ENCODE data around the gene CDHR3.
"Not testable (repeated sequence)": the region's sequence is repeated elsewhere in the genome, so short reads cannot be mapped to it uniquely, and the experiment has no call there.

Gene CDHR3

DNA sequence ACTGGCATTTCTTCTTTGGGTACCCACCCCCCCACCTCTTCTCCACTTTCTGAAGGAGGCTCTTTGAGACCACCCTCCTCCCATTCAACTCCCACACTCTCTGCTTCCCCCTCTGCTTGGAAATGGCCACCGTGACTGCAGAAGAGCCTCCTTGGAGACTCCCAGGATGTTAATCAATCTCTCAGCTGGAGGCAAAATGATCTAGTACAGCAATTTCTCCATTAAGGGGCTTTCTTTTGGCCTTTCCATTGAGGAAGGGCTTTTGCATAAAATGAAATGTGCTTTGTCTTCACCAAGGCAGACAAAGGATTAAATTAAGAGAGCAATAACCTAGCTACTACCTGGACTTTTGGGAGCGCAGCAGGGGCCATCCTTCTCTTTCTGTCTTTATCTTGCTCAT, 26.1 kb downstream of the CDHR3 start:
- no peak for DNase-seq
- in situ Hi-C loops (cut with HindIII; ENCODE audit: low pct_ligation_motif_present, low pct_unique_long_range_greater_than_20kb, low sequenced_read_pairs): no loop called here

DNA sequence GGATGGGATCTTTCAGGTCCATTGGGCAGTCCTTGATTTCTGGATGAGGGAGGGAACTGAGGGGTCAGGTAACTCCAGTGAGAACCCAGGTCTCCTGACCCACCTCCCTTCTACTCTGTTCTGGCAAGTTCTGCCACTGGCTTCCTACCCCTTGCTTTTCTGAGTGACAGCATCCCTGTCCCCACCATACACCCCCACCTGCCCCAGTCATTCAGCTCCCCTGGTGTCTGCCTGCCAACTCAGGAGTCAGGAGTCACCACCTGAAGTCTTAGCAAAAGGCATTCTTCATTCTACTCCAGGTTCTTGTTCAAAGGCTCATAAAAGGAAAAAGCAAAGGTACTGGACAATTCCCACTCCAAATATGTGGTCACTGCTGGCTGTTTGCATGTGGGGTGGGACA, 26.6 kb downstream of the CDHR3 start:
- DNase-seq: no peak
- in situ Hi-C loops (cut with HindIII; ENCODE audit: low pct_ligation_motif_present, low pct_unique_long_range_greater_than_20kb, low sequenced_read_pairs): no loop called here

DNA sequence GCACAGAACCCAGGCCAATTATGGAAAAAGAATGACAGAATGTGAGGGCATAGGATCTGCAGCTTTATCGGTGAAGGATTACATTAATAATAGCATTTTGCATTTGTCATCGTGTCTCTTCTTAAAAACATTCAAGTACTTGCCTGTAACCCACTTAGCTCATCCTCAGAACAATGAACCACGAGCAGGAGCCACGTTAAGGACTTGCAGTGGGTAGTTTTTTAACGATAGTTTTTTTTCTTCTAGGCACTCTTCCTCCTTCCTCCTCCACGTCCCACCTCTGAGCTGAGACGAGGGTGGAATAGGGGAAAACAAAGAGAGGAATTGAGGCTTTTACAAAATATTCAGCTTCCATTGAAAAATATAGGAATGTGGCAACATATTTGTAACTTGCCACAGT, 27.1 kb downstream of the CDHR3 start:
- no peak for DNase-seq
- in situ Hi-C loops (cut with HindIII; ENCODE audit: low pct_ligation_motif_present, low pct_unique_long_range_greater_than_20kb, low sequenced_read_pairs): no loop called here

DNA sequence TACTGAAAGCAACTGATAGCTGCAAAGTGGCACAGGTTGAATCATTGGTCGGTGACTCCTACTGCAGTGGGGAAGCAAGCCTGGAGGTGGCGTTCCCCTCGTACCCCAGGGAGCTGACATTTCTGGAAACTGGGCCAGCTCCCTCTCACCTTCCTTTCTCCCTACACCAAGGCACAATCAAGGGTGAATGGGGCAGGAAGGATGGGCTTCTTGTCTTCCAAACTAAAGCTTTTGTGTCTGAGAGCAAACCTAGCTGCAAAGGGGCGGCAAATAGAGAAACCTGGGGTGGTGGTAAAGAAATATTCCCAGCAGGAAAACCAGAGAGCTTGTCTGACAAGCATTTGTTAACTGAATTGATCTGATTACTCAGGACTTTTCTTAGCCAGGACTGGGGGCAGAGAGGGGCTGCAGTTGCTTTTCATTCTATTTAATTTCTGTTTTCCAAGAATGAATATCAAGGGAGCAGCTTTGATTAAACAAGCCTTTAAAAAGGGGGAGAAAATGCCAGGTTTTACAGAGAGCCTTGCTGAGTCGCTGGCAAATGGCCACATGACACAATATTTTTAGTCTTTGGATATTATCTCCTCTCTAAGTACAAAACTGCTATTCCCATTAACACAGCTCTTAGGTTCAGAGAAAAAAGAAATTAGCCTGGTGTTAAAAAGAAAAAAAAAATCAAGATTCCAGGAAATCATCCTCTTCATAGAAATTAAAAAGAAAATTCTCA, 27.8 kb downstream of the CDHR3 start:
- no peak for DNase-seq
- in situ Hi-C loops (cut with HindIII; ENCODE audit: low pct_ligation_motif_present, low pct_unique_long_range_greater_than_20kb, low sequenced_read_pairs): no loop called here

DNA sequence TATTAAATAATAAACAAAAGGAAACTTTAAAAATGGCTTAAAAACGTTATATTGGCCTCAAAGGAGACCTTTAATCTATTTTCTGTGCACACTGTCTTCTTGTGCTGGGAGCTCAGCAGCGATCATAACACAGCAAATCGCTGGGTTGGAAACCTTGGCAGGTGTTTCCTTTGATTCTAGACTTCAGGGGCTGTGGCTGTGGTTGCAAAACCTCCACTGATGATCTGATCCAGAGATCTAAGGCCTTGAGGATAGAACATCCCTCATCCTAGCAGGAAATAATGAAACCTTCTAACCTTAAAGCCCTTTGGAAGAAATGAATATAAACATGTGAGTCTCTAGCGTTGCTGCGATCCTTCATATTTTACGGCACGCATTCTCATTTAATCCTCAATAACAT, 29.8 kb downstream of the CDHR3 start:
- DNase-seq: no peak
- in situ Hi-C loops (cut with HindIII; ENCODE audit: low pct_ligation_motif_present, low pct_unique_long_range_greater_than_20kb, low sequenced_read_pairs): no loop called here

DNA sequence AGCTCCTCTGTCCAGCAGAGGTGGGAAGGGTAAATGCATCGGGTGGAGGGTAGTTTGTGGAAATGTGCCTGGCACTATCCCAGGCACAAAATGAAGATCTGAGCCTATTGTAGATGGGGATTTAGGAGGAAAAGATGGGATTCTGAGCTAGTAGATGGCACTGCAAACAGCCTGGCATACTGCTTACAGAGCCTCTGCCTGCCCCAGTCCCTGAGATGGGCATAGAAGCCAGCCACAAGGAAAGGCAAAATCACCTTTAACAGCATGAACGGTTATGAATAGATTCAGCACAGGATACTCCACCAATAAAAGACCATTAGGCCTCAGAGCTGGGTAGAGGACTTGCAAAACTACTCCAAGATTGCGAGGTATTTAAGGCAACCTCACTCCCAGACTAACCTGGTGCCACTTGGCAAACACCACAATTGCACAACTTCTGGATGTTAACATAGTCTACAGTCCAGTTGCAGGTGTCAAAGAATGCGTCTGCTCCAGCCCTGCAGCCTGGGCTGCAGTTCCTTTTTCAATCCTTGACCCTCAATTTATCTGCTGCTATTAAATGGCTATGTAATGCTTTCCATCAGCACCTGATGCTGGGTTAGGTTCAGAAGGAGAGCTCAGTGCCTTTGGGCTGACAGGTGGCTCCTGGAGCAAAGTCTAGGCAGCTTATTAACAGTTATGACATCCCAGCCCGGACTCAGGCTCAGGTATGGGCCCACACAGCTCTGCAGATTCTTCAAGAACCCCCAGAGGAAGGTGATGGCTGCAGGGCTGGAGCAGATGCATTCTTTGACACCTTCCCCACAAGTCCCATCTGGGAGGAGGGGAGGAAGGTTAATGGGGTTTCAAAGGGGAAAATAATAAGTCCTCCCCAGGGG, 34.0 kb downstream of the CDHR3 start:
- DNase-seq: no peak
- in situ Hi-C loops (cut with HindIII; ENCODE audit: low pct_ligation_motif_present, low pct_unique_long_range_greater_than_20kb, low sequenced_read_pairs): no loop called here

DNA sequence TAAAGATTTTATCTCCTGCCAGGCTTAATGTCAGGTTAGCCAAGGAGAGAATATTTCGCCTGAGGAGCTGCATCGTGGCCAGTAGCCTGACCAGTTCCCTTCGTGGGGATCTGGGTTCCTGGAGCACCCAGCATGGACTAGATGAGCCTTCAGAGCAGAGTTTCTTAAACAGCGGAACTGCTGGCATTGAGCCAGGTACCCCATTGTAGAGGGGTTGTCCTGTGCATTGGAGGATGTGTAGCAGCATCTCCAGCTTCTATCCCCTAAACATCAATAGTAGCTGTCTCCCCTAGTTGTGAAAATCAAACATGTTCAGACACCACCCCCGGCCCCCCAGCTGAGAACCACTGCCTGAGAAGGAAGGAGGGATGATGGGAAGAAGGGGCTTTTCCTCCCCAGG, 36.2 kb downstream of the CDHR3 start:
- in situ Hi-C loops (cut with HindIII; ENCODE audit: low pct_ligation_motif_present, low pct_unique_long_range_greater_than_20kb, low sequenced_read_pairs): no loop called here

DNA sequence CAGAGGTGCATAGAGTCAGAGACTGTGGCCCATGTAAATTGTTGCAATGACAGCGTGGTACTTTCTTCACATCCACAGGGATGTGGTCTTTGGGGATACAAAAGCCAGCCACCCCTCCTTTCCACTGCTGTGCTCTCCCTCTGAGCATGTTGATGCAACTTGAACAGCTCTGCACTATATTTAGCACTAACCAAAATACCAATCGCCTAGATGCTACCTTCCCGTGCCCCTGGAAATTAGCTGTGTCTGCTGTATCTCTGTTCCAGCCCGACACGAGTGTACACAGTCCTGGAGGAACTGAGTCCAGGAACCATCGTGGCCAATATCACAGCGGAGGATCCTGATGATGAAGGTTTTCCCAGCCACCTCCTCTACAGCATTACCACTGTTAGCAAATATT, 38.1 kb downstream of the CDHR3 start:
- in situ Hi-C loops (cut with HindIII; ENCODE audit: low pct_ligation_motif_present, low pct_unique_long_range_greater_than_20kb, low sequenced_read_pairs): no loop called here
- DNase-seq: no peak

More for the DNA sequence above, 36.2 kb downstream of the CDHR3 start:
- no peak for DNase-seq

DNA sequence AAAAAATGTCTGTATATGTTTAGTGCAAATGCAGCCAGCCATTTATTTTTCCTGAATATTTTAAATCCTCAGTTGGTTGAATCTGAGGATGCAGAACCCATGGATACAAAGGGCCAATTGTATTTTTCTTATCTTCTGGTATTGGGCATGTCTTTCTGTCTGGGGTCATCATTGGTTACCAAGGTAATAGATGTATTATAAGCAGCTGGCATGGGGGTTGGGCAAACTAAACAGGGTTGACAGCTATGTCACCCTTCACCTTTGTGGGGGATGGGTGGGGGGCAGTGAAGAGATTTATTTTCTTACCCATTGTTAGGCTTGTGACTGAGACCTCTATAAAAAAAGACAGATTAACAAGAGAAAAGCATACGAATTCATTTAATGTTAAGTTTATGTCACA, 38.8 kb downstream of the CDHR3 start:
- in situ Hi-C loops (cut with HindIII; ENCODE audit: low pct_ligation_motif_present, low pct_unique_long_range_greater_than_20kb, low sequenced_read_pairs): no loop called here
- DNase-seq: no peak

- DNase-seq: no peak
- in situ Hi-C loops (cut with HindIII; ENCODE audit: low pct_ligation_motif_present, low pct_unique_long_range_greater_than_20kb, low sequenced_read_pairs): no loop called here
Measured at GRCh38 chr7:106003525-106004064, 40.5 kb downstream of the CDHR3 start.

DNA sequence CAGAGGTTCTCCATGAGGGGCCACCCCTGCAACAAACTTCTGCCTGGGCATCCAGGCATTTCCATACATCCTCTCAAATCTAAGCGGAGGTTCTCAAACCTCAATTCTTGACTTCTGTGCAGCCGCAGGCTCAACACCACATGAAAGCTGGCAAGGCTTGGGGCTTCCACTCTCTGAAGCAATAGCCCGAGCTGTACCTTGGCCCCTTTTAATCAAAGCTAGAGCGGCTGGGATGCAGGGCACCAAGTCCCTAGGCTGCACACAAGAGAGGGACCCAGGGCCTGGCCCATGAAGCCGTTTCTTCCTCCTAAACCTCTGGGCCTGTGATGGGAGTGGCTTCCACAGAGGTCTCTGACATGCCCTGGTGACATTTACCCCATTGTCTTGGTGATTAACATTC, 43.8 kb downstream of the CDHR3 start:
- in situ Hi-C loops (cut with HindIII; ENCODE audit: low pct_ligation_motif_present, low pct_unique_long_range_greater_than_20kb, low sequenced_read_pairs): no loop called here

DNA sequence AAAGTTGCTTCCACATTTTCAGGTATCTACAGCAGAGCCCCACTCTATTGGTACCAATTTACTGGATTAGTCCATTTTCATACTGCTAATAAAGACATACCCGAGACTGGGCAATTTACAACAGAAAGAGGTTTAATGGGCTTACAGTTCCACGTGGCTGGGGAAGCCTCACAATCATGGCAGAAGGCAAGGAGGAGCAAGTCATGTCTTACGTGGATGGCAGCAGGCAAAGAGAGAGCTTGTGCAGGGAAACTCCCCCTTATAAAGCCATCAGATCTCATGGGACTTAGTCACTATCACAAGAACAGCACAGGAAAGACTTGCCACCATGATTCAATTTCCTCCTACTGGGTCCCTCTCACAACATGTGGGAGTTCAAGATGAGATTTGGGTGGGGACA, 44.7 kb downstream of the CDHR3 start:
- DNase-seq; in situ Hi-C loops (cut with HindIII; ENCODE audit: low pct_ligation_motif_present, low pct_unique_long_range_greater_than_20kb, low sequenced_read_pairs): not testable (repeated sequence)

More for the DNA sequence above, 43.8 kb downstream of the CDHR3 start:
- no peak for DNase-seq

GRCh38 chr7:106009503-106010226, 46.6 kb downstream of the CDHR3 start:
- in situ Hi-C loops (cut with HindIII; ENCODE audit: low pct_ligation_motif_present, low pct_unique_long_range_greater_than_20kb, low sequenced_read_pairs): no loop called here
- DNase-seq: peak; percentile 94

GRCh38 chr7:106010331-106010730, 47.3 kb downstream of the CDHR3 start:
- in situ Hi-C loops (cut with HindIII; ENCODE audit: low pct_ligation_motif_present, low pct_unique_long_range_greater_than_20kb, low sequenced_read_pairs): no loop called here
- DNase-seq: peak; percentile 88

DNA sequence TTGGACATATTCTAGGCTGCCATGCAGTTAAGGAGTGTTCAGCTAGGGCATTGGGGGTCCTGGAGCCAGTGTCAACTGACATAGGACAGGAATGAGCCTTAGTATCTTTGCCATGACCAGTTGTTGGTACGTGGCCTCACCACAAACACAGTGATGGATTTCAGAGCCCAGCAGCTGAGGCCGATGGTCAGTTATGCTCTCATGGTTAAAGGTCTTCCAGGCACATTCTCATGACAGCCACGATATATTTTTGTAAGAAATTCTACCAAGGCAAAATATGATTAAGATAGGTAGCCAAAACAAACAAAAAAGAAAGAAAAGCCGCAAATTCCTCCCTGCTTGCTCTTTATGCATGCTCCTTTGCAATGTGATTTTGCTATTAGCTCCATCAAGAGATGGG, 47.8 kb downstream of the CDHR3 start:
- no peak for DNase-seq
- in situ Hi-C loops (cut with HindIII; ENCODE audit: low pct_ligation_motif_present, low pct_unique_long_range_greater_than_20kb, low sequenced_read_pairs): no loop called here

DNA sequence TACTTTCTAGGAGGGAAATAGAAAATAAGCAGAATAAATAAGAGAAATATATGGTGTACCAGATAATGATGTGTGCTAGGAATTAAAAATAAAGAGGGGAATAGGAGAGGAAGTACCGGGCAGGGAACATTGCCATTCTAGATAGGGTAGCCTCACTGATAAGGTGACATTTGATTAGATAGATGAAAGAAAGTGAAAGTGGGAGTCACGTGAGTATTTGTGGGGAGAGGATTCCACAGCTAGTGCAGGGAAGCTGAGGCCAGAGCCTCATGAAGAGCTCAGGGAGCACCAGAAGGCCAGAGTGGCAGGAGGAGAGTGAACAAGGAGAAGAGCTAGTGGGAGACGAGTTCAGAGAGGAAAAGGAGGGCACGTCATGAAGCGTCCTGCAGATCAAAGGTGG, 49.1 kb downstream of the CDHR3 start:
- no peak for DNase-seq
- in situ Hi-C loops (cut with HindIII; ENCODE audit: low pct_ligation_motif_present, low pct_unique_long_range_greater_than_20kb, low sequenced_read_pairs): no loop called here

GRCh38 chr7:106012935-106013439, 49.9 kb downstream of the CDHR3 start:
- DNase-seq: peak; percentile 83
- in situ Hi-C loops (cut with HindIII; ENCODE audit: low pct_ligation_motif_present, low pct_unique_long_range_greater_than_20kb, low sequenced_read_pairs): no loop called here

GRCh38 chr7:106015381-106016218, 52.5 kb downstream of the CDHR3 start:
- in situ Hi-C loops (cut with HindIII; ENCODE audit: low pct_ligation_motif_present, low pct_unique_long_range_greater_than_20kb, low sequenced_read_pairs): no loop called here
- DNase-seq: no peak
